Esophagus (tissue), 2 donors: ENCODE results near the gene CDK3. TPM values are rescaled to one million over a fixed set of nuclear protein-coding genes. Genes with fewer than 3 reads are reported as not detected.

Experiments used
- polyA plus RNA-seq, 2 donors: library from polyadenylated mRNA; stranded (reverse); fragments of 200-250 nt; gene quantifications; one replicate each; pipeline ENCODE4 v1.2.3, GENCODE V29; 2013
- donor health status: healthy with polysubstance abuse.
- donor health status: Bipolar disorder and iron deficiency.

The CDK3 gene
- polyA plus RNA-seq, 2 donors, result 6.5 to 16.2 TPM

Other genes starting within 250 kb of the CDK3 start
- gene GALK1, start 235.7 kb upstream of the CDK3 start, polyA plus RNA-seq, result 10 to 100 TPM; 27.9 to 29.5 TPM
- 10 to 100 TPM; 18.2 to 26.3 TPM for gene UNK, start 216.0 kb upstream of the CDK3 start, polyA plus RNA-seq
- gene UNC13D, start 156.5 kb upstream of the CDK3 start, polyA plus RNA-seq, result 10 to 100 TPM; 21.0 to 22.4 TPM
- gene WBP2, start 145.5 kb upstream of the CDK3 start, polyA plus RNA-seq, result 10 to 100 TPM; 65.1 to 65.9 TPM
- 10 to 100 TPM; 20.4 to 21.7 TPM for gene TRIM47, start 122.3 kb upstream of the CDK3 start, polyA plus RNA-seq
- 10 to 100 TPM in 1 of 2 donors, 1 to 10 TPM in 1; 9.8 to 19.8 TPM for gene TRIM65, start 103.9 kb upstream of the CDK3 start, polyA plus RNA-seq
- 10 to 100 TPM; 51.7 to 65.8 TPM for gene MRPL38, start 96.0 kb upstream of the CDK3 start, polyA plus RNA-seq
- gene FBF1, start 59.8 kb upstream of the CDK3 start, polyA plus RNA-seq, result 10 to 100 TPM in 1 of 2 donors, 1 to 10 TPM in 1; 8.7 to 33.7 TPM
- 10 to 100 TPM; 22.7 to 37.4 TPM for gene ACOX1, start 21.7 kb upstream of the CDK3 start, polyA plus RNA-seq
- gene TEN1, start 21.6 kb upstream of the CDK3 start, polyA plus RNA-seq, result 10 to 100 TPM; 42.7 to 43.7 TPM
- 100 to 1,000 TPM; 229 to 425 TPM for gene EVPL, start 26.5 kb downstream of the CDK3 start, polyA plus RNA-seq
- 10 to 100 TPM; 34.3 to 57.9 TPM for gene SRP68, start 71.7 kb downstream of the CDK3 start, polyA plus RNA-seq
- gene GALR2, start 73.9 kb downstream of the CDK3 start, polyA plus RNA-seq, result under 1 TPM; 0.53 to 1.00 TPM
- 1 to 10 TPM; 1.2 to 2.3 TPM for gene ZACN, start 78.3 kb downstream of the CDK3 start, polyA plus RNA-seq
- 10 to 100 TPM; 57.0 to 77.2 TPM for gene EXOC7, start 102.9 kb downstream of the CDK3 start, polyA plus RNA-seq
- under 1 TPM; 0.33 to 0.56 TPM for gene FOXJ1, start 140.4 kb downstream of the CDK3 start, polyA plus RNA-seq
- under 1 TPM; 0.20 to 0.44 TPM for gene RNF157, start 239.6 kb downstream of the CDK3 start, polyA plus RNA-seq